ENCODE data around the gene GAPVD1. TPM values are rescaled to one million over a fixed set of nuclear protein-coding genes. Genes with fewer than 3 reads are reported as not detected.

GAPVD1 gene
- total RNA-seq: 62.5 and 82.9 TPM in 2 replicates

DNA sequence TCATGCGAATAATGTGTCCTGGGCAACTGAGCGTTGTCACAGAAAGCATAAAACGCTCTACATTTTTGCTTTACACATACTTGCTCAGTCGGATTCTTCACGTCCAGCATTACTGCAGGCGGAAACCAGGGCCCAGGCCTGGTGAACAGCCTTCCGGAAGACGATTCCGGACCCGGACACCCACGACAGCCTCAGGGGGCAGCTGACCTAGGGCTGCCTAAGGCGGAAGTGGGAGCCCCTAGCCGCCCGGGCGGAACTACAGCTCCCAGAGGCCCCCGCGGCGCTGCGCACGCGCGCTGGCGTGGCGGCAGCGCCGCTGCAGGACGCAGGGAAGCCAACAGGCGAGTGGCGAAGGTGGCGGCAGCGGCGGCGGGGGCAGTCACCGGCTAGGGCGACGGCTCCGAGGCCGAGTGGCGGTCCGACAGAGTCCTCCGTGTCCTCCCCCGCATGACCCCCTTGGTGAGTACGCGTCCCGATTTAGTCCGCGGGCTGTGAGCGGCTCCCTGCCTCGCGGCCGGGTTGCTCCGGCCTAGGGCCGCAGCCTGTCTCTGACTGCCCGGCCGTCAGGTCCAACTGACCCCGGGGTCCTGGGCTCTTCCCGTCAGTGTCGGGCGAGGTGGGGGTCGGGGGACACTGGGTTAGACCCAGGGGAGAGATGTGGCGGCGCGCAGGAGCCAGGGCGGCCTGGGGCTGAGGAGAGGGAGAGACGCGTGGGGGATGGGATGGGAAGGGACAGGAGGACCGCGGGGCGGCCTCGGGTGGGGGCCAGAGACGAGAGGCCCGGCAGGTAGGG, at the start of gene GAPVD1:
Gene GAPVD1, plus strand, starts transcription at position 326 of the 793 bp plus-strand sequence. CDS start 37,096 bp downstream, outside the sequence.

GRCh38 chr9:125241000-125241862, 20.4 kb upstream of the GAPVD1 start, which contains the start of gene HSPA5:
Gene HSPA5 (minus strand): TSS chr9:125241343. CDS start chr9:125241126, 217 bp downstream.

Other genes with a start within 250 kb of the GAPVD1 start
- 5.5 and 6.1 TPM in 2 replicates for gene SCAI, start 118.3 kb upstream of the GAPVD1 start, total RNA-seq
- gene PPP6C, start 72.0 kb upstream of the GAPVD1 start, total RNA-seq: 11.3 and 17.5 TPM in 2 replicates
- gene RABEPK, start 61.3 kb upstream of the GAPVD1 start, total RNA-seq: 30.3 and 36.9 TPM in 2 replicates
- 488 and 1,583 TPM in 2 replicates for gene HSPA5, start 20.5 kb upstream of the GAPVD1 start, total RNA-seq